Dermis blood vessel endothelial cell (primary cell): ENCODE measurements around the gene GABARAP. TPM values are rescaled to one million over a fixed set of nuclear protein-coding genes. Genes with fewer than 3 reads are reported as not detected.

Experiments
- DNase-seq: peaks from one replicate; pipeline ENCODE4 v3.0.0; 2010
- total RNA-seq: library from RNA; depleted of rRNA; stranded (reverse); fragments of >200 nt; gene quantifications from 2 replicates; pipeline ENCODE4 v1.2.3, GENCODE V29; 2014

GABARAP gene
- total RNA-seq, 1 donor from 2014 or later = 196 TPM

DNA sequence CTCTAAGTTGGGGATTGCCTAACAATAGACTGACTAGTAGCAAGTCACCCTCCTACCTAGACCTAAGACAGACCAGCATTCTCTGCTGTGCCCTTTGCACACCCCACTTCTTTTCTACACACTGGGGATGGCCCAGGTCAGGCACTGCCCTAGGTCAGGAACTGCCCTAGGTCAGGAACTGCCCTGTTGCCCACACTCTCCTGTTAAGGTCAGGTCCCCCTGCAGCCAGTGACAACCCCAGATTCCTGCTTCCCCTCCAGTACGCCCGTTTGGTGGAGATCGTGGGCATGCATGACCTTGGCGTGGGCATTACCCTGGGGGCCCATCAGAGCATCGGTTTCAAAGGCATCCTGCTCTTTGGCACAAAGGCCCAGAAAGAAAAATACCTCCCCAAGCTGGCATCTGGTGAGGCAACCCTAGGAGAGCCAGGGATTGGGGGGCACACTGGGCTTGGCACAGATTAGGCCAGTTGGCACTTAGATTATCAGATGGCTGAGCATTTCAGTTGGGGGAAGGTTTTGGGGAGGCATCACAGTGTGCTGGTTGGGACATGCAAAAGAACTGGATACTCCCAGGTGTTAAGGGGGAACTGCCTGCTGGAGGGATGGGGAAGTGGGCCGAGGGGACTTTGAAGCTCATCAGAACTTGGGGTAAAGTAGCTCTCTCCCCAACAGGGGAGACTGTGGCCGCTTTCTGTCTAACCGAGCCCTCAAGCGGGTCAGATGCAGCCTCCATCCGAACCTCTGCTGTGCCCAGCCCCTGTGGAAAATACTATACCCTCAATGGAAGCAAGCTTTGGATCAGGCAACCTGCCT is 20.8 kb downstream of the GABARAP start:
- no peak for DNase-seq

DNA sequence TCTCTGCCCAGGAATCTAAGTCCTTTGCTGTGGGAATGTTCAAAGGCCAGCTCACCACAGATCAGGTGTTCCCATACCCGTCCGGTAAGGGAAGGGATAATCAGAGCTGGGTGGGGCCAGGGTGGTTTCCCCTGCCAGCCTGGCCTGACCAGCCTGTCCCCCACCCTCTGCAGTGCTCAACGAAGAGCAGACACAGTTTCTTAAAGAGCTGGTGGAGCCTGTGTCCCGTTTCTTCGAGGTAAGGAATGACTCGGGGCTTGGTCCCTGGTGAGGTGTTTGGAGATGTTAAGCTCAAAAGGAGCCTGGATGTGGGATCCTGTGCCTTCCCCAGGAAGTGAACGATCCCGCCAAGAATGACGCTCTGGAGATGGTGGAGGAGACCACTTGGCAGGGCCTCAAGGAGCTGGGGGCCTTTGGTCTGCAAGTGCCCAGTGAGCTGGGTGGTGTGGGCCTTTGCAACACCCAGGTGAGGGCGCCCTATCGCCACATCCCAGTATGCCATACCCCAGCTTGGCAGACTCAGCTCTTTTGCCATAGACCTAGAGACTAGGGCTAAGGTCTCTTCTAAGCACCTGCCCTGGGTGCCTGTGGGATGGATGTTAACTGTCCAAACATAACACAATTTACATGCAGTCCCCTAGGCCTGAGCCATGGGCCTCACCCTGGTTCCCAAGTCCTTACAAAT is 21.5 kb downstream of the GABARAP start:
- peak; percentile 89 for DNase-seq

DNA sequence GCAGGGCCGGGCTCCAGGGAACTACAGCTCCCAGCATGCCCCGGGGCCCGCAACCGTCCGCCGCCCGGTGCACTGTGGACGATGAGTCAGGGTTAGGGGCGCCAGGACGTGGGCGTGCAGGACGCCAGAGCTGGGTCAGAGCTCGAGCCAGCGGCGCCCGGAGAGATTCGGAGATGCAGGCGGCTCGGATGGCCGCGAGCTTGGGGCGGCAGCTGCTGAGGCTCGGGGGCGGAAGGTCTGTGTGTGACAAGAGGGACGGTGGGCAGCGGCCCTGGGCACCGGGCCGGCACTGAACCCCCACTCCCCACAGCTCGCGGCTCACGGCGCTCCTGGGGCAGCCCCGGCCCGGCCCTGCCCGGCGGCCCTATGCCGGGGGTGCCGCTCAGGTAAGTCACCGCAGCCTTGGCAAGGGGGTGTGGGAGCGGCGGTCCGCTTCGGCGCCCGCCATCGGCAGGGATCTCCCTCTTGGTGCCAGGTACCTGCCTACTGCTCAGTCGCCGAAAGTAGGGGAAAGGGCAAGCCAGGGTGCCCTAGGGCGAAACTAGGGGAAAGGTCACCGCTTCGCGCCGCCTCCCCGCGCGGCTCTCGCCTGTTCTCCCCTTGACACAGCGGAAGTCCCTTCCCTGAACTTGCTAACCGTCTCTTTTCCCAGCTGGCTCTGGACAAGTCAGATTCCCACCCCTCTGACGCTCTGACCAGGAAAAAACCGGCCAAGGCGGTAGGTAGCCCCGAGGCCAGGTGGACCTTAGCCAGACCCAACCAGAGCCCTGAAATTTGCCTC is 22.2 kb downstream of the GABARAP start, which contains the start of the genes ACADVL and DLG4:
ACADVL (plus strand) TSS at position 127 of the 781 bp plus-strand sequence; CDS start at position 174, 47 bp downstream.
DLG4 (minus strand) TSS at position 25 of the 781 bp plus-strand sequence.
- DNase-seq = peak; percentile 89

DNA sequence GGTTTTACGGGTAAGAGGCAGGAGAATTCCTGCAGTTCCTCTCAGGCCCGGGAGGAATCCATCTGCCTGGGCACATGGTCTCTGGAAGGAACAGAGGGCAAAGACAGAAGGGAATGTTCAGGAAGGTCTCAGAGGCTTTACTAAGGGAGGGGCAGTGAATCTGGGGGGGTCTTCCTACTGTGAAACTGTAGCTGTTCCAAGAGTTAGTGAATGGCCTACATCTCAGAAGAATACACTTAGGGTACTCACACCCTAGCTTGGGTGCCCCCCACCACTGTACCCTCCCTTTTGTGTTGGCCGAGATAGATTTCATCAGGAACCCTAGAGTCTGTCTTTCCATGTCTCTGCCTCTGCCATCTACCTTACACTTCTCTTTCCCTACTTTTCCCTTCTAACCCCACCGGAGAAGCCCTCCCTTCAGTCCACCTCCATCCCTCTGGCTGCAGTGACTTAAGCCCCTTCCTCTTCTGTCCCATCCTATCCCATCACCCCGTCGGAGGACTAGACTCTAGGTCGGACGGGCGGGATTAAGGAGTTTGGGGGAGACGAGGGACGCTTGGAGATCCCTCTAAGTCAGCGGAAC is 22.9 kb downstream of the GABARAP start:
- no peak for DNase-seq

DNA sequence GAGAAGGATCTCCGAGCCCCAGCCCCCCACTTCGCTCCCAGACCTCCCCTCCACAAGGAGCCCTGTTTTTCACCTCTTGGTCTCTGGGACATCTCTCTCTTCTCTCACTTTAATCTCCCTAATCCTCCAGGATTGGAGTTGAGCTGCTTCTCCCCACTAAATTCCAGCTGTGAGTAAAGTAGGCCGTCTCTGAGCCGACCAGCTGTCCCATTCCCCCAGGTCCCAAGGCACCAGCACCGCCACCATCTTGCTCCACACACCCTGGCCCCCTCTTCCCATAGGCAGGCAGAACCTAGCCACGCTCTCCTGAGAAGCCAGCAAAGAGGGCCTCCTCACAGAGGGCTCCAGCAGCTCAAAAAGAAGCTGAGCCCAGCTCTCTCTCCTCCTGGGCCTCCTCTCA is 23.5 kb downstream of the GABARAP start:
- DNase-seq = no peak

DNA sequence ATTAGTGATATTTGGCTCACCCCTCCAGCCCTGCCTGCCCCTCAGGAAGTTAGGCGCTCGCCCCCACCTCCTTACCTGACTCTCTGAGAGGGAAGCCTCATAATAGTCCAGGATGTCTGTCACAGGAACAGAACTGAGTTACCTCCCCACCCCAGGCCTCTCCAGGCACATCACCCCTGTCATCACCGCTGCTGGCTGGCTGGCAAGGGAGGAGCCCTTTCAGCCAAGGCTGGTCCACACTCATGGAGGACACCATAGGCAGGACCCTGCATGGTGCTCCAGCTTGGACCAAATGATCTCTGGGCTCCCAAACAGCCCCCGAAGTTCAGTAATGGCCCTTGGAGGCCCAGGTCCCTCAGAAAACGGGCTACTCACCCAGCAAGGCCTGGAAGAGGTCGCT is 24.1 kb downstream of the GABARAP start:
- no peak for DNase-seq

DNA sequence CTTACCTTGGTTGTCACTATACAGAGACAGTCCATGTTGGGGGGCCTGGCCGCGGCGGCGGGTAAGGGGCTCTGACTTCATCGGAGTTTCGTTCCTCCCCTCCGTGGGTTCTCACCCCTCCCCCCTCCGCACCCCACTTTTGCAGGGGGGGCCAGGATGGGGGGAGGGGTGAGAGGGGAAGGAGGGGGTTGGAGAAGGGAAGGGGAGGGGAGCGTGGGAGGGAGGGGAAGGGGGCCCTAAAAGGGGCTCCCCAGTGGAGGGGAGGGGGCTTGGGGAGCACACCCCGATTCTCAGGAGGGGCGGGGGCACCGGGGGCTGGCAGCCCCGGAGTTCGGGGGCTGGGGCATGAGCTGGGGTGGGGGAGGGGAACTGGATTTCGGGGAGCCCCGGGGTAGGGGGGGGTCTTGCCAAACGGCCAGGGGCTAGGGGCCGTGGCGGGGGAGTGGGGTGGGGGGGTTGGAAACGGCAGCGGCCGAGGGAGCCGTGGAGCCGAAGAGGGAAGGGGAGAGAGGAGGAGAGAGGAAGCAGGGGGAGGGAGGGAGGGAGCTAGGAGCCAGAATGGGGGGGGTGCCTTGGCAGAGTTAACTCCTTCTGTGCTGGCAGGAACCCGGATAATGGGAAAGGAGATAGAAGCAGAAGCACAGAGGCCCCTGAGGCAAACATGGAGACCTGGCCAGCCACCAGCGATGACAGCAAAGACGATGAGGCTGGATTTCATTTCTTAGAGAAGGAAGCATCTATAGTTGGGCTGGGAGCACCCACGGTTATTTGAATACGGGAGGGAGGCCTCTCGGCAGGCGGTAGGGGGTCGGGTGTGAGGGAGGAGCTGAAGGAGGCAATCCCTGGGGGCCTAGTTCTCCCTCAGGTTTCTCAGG is 24.9 kb downstream of the GABARAP start:
- DNase-seq = peak; percentile 80

DNA sequence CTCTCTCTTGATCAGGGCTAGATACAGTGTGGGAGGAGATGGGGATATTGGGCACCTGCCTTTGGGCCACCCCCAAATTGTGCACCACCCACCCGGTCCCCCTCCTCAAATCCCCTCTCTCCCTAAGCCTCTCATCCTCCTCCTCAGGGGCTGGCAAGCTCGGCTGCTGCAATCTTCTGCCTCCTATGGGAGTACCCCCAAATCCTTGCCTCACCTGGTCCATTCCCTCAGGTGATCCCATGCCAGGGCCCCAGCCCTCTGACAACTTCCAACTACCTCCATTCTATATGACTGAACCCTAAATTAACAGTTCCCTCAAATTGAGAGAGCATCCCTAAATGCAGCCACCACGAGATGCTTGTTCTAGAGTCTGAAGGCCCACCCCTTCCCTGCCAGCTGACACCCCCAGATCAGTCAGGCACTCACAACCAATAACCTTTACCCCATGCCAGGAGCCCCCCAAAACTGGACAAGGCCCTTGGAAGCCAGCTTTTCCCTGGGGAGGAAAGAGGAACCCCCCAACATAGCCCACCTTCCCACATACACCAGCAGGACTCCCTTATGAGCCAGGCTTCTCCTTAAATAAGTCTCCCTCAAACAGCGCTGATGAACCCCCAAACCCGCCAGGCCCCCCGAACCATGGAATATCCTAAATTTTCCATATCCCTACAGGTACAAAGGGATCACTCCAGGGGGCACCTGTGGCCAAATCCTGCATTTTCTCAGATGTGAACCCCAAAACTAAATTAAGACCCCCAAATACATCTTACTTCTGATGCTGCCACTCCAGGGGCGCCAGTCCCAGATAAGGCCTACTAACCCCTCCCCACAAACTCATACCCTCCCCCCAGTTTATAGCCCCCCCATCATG is 25.8 kb downstream of the GABARAP start:
- DNase-seq = no peak

DNA sequence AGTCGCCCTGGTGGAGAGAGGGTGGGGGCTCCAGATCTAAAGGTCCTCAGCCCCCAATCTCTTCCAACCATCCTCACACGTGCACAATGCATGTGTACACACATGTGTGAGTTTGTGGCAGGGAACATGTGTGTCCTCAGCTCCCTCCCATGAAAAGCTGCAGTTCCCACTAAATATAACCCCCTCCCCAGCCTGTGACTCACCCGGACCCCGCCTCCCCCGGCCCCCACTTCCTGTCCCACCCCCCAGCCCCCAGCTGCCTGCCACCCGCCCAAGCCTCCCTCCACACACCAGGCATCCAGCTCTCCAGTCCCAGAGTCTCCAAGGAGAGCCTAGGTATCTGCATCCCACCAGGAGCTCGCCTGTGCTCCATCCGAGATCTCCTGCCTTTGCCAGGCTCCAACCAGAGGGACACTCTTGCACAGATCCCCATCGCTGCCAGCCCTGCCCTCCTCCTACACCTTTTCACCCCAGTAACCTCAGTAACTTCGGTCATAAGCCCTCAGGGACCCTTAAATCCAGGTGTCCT is 26.5 kb downstream of the GABARAP start:
- DNase-seq = peak; percentile 19

DNA sequence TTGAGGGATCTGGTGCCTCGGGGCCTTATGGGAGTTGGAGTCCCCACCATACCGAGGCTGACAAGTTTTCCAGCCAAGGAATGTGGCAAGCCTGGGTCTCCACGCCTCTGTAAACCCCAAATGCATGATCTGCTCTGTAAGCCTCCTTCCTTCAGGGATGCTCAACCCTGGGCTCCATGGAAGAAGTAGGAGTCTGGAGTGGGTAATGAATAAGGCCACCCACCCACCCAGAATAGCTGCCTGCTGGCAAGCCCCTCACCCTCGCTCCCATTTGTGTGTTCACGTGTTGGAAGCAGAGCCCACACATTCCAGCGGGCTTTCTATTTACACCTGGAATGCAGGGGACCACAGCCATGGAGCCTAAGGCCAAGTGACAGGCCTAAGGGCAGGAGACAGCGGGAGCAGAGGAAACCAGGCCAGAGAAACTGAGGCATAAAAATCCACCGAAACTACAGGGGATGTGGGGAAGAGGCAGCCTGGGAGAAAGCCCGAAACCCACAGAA is 27.1 kb downstream of the GABARAP start:
- no peak for DNase-seq

DNA sequence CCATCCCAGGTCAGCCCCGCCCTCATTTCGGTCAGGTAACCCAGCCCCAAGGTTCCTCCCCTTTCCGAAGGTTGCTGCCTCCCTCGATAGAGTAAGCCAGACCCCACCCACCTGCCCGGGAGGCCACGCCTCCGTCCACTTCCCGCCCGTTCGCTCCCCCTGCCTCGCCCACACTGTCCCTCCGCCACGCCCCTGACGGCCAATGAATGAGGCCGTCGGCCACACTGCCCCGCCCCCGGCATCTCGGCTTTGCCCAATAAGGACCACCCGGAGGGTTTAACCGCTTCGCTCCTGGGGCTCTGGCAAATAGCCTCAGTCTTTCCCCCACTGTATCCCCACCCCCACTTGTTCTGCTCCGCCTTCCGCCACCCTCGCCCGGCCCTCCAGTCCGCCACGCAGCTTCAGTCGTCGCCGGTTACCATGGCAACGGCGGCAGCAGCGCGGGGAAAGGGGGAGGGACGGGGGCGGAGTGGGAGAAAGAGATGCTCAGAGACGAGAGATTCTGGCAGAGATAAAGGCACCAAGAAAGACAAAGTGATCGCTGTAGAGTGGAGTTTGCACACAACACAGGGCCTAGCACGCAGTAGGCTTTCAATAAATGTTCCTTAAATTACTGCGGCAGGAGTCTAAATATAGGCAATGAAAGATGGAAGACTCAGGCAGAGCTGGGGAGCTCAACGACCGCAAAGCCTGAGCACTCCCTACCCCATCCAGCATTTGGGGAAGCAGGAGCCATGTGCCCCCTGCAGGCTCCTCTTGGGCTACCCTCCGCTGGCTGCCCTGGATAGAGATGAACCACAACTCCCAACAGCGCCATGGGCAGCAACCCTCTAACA is 27.7 kb downstream of the GABARAP start:
- DNase-seq = peak; percentile 98

DNA sequence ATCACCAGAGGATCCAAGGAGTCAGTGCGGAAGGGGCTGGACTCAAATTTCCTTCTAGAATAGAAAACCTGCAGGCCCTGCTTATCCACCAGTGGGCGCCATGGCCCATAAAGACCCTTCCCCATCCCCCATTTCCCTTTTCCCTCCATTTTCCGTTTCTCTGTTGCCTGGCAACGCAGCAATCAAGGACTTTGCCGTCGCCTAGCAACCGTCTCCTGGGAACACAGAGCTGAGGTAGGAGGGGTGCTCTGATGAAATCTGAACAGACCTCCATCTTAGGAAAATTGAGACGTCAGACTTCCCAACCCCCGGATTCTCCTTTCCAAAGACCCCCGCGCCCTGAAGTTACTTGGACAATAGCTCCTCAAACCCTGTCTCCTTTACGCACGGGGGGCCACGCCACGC is 28.4 kb downstream of the GABARAP start:
- DNase-seq = peak; percentile 86

DNA sequence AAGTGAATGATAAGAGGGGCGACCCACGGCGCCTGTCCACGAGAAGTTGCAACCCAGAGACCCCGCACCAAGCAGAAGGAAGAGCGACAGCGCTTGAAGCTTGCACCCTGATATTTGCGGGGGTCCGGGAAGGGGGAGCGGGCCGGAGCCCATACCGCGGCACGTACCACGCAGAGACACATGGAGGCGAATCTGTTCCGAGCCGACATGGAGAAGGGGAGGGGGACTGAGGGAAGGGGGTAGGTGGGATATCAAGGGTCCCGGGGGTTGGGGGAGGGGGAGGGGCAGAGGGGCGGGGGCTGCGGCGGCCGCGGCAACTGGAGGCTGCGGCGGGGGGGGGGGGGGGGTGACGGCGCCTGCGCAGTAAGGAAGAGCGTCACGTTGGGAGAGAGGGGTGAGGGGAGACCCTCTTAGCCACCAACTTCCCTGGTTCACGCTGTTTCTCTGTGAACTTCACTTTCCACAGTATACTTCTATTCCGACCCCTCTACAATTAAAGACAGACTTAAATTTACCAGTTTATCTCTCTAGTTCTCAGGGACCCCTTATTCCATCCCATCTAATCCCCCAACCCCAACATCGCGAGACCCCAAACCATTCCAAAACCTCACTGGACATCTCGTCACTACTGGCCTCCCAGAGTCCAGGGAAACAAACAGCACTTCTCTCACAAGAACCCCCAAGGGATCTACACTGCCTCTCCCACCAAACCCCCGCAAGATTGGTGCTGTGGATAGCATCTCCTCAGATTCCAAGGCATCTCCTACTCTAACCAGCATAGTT is 30.6 kb downstream of the GABARAP start:
- DNase-seq = no peak

DNA sequence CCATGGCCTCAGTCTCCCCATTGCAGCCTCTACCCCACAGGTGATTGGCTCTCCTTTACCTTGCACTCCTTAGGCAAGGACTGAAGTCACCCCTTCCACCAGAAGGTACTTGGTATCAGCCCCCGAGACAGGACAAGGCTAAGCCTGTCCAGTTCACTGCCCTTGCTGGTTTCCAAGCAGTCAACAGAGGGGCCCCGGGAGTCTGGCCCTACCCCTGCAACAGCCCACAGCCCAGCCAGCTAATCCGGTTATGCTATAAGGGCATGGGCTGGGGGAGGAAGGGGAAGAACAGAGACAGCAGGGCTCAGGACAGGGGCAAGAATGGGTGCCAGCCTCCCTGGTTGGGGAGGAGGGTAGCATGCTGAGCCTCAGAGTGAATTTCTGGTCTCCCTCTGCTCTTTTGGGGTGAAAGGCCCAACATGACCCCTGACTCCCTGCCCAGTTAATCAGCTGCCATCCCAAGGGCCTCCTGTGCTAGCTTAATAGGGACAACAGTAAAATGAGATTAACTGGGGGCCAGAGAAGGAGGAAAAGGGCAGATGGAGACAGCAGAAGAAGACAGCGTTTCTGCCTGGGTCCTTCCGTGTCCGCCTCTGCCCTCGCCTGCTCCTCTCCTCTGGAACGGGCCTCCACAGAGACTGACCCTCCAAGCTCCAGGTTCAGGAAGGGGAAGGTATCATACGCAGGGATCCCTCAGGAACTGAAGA is 33.3 kb downstream of the GABARAP start:
- DNase-seq = no peak

DNA sequence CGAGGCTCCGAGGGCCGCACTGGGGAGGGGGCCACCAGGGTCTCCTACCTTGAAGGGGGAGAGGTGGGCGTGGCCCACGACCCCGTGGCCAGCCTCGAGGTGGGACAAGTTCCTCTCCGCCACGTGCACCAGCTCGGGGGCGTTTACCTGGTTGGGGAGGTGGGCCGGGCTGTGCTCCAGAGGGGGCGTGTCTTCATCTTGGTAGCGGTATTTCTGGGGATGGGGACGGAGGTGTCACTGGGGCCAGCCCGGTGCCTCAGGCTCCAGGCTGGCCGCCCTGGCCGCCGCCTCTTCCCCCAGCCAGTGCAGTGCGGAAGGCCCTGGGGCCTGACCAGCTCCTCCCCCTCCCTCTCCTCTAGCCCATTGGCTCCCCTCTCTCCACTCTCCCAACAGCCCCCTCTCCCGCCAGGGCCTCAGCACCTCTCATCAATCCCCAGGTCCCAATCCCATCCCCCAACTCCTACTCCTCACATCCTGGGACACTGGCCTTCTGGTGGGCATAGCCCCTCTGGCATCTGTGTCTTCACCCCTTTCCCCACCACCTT is 34.1 kb downstream of the GABARAP start:
- no peak for DNase-seq

DNA sequence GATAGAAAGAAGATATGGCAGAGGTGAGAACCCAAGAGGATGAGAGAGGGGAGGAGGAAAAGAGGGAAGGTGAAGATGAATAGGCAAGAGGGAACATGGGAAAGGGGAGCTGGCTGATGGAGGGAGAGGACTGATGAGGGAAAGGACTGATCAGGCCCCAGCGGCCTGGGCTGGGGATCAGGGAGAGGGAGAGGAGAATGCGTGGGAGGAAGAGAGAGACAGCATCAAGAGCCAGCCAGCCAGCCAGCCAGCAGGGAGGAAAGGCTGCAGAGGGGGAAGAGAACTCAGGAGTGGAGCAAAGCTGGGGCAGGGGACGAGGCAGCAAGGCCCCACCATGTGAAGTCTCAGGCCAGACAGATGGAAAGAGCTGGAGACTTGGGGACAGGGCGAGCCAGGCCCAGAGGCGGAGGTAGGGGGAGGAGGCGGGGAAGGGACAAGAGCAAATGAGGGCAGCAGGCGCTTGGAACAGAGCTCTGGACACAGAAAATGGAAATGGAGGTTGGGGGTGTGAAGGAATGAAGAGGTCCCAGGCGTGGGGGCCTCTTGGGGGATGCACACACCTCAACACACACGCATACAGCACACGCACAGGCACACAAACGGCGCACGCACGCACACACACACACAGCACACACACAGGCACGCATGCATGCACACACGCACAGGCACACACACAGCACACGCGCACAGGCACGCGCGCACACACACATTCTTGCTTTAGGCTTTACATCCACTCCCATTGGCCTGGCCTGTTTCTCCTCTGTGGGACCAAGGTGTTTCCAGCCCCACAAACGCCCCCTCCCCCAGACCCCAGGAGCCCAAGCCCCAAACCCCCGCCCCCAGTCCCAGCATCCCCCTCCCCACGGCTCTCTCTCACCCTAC is 34.9 kb downstream of the GABARAP start:
- DNase-seq = no peak
